HG03196 (cell line): ENCODE results near the gene CNTNAP2.

Experiments used
- ATAC-seq: cut with Tn5 transposase; IDR thresholded peaks from one replicate; pipeline ENCODE4 v1.9.1; 2021; ENCODE audit not compliant: unreplicated experiment

The CNTNAP2 gene

GRCh38 chr7:146740039-146740438, 623.4 kb downstream of the CNTNAP2 start:
- ATAC-seq, result no peak

GRCh38 chr7:146741911-146742310, 625.3 kb downstream of the CNTNAP2 start:
- no peak for ATAC-seq

- ATAC-seq, result no peak
These were observed 637.8 kb downstream of the CNTNAP2 start for GRCh38 chr7:146754385-146754784.

GRCh38 chr7:146755585-146755984, 639.0 kb downstream of the CNTNAP2 start:
- ATAC-seq, result no peak

DNA sequence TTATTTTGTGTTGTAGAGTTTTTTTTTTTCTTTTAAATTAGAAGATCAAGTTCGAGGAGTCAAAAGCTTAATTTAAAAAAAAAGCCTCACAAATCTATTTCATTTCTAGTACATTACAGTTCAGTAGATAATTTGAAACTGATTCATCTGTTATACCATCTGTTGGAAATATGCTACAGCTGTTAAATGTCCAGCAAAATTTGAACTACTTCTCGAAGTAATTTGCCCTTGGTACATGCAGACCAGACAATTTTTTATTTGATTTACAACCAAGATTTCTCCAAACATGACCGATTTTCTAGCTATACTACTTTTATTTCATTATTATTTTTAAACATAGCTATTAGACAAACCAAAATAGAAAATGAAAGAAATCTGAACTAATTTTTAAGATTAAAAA, 647.9 kb downstream of the CNTNAP2 start:
- ATAC-seq, result no peak

DNA sequence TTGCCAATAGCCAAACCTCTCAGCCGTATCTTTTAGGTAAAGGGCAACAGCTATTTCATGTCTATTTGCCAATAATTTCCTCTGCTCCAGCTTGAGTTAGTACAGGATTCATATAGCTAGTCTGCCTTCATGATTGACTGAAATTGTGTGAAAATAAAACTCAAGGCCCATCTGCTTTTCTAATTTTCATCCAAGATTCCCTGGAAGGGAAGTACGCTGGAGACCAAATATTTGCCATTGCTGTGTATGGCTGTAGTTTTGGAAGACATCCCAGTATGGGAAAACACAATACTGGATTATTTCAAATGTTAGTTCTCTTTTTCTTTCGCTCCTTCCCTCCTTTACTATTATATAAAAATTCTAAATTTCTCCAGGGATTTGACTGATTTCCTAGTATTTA, 652.4 kb downstream of the CNTNAP2 start:
- no peak for ATAC-seq

DNA sequence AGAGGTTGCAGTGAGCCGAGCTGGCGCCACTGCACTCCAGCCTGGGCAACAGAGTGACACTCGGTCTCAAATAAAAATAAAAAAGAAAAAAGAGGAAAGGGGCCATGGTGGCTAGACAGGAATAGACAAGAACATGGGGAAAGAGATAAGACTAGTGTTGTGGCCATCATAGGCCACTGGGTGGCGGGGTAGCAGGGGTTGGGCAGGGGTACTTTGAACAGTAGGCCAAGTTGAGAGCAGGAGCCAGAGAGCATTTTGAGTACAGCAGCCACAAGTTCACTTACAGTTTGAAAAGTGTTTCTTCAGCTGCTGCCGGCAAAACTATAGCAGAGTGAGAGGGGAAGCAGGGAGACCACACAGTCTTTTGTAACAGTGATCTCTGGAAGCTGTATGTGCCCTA, 656.0 kb downstream of the CNTNAP2 start:
- no peak for ATAC-seq

DNA sequence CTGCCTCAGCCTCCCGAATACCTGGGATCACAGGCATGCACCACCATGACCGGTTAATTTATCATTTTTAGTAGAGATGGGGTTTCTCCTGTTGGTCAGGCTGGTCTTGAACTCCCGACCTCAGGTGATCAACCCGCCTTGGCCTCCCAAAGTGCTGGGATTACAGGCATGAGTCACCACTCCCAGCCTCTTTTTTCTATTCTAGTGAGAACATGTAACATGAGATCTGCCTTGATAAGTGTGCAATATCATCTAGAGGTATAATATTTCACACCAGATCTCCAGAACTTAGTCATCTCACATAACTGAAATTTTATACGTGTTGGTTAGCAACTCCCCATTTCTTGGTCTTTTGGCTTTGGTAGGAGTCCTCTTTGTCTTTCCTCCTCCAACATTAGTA, 656.9 kb downstream of the CNTNAP2 start:
- no peak for ATAC-seq

- ATAC-seq, result no peak
These were observed 664.9 kb downstream of the CNTNAP2 start for GRCh38 chr7:146781352-146782116.

- ATAC-seq, result no peak
These were observed 670.7 kb downstream of the CNTNAP2 start for GRCh38 chr7:146787266-146787665.

DNA sequence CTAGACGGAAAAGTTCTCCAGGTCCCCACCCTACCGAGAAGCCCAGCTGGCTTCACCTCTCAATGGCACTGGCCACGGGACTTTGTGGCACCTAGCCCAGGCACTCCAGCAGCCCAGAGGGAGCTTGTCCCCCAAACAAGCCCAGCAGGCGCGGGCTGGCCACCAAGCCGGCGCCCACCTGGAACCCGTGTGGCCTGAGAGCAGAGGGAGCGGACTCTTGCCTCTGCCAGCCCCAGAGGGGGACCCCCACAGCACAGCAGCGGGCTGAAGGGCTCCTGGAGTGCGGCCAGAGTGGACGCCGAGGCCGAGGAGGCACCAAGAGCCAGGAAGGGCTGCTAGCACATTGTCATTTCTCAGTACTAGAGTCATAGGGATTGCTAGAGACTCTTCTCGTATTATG, 671.4 kb downstream of the CNTNAP2 start:
- ATAC-seq, result no peak

DNA sequence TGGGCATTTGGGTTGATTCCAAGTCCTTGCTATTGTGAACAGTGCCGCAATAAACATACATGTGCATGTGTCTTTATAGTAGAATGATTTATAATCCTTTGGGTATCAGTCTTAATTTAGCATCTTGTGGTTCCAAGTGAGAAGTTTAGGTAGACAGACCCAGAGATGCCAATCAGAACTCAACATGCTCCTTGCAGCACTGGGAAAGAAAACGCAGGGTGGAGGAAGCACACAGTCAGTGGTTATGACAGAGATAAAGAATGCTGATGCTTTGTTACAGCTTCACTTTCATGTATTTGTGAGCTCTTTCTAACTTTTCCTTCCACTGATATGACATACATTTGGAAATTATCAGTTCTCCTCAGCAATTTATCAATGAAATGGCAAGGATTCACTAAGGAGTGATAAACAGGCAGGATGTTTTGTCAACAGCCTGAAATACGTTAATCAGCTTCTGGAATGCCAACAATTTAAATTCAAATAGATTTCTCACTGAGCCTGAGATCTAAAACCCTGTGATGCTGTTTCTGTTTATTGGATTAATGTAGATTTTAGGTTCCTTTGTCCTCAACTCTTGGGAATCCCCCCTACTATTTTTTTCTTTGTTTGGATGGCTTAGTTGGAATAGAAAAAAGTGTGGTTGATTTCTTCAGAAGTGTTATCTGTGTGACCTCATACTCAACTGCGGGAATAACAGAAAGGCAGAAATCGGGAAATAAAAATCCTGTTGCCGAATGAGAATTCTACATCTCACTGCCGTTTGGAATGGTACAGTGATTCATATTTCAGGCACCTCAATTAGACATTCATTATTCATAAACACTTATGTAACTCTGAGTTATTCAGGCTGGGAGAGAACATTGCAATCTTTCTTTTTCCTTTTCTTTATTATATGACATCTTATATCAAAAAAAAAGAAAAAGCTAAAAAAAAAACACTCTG, 675.0 kb downstream of the CNTNAP2 start:
- no peak for ATAC-seq

- no peak for ATAC-seq
These were observed 688.0 kb downstream of the CNTNAP2 start for GRCh38 chr7:146804620-146805019.

DNA sequence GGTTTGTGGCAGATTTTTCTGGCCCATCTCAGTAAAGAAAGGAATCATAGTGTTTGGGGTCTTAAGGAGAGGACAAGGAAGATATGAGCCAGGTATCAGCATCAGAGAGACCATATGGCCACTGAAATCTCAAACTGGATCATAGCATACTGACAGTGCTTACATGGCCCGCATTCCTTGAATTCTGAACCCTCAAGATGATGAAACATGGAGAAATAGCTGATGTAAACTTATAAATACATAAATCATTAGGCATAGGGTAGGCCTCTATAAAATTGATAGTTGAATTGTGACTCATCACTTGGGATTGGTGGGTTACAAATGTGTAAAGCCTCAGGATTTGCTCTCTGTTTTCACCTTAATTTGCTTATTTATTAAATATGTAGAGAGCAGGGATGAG, 688.5 kb downstream of the CNTNAP2 start:
- ATAC-seq, result no peak

- no peak for ATAC-seq
These were observed 709.7 kb downstream of the CNTNAP2 start for GRCh38 chr7:146826329-146826728.

DNA sequence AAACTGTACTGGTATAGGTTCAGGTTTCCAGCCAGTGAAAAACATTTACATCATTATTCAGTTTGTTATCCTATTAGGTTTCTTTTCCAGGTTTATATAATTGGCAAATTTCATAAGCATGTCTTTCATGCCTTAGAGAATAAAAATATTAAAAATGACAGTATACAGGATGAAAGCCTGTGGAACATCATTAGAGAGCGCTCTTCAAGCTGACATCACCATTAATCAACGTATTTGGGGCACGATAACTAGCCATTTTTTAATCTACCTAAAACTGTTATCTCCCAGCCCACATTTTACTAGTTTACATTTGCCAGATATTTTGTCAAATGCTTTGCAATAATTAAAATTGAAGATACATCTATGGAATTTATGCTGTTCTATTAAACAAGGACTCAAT, 714.1 kb downstream of the CNTNAP2 start:
- ATAC-seq, result no peak

DNA sequence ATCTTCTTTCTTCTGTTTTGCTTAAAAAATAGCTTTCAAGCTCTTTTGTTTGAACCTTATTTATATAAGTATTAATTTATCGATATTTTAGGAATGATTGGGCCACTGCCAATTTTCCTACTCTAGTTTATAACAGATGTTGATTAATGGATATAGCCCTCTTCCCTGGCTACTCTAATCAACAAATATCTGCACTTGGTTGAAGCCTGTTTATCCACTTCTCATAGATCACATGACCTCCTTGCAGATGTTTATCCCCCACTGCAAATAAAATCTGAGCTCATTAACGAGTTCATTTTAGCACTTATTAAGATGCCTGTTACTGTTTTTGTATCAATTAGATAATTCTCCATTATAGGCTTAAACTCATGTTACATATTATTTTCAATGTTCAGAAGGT, 715.3 kb downstream of the CNTNAP2 start:
- ATAC-seq, result no peak

GRCh38 chr7:146844405-146844804, 727.8 kb downstream of the CNTNAP2 start:
- no peak for ATAC-seq

GRCh38 chr7:146858690-146859089, 742.1 kb downstream of the CNTNAP2 start:
- no peak for ATAC-seq

DNA sequence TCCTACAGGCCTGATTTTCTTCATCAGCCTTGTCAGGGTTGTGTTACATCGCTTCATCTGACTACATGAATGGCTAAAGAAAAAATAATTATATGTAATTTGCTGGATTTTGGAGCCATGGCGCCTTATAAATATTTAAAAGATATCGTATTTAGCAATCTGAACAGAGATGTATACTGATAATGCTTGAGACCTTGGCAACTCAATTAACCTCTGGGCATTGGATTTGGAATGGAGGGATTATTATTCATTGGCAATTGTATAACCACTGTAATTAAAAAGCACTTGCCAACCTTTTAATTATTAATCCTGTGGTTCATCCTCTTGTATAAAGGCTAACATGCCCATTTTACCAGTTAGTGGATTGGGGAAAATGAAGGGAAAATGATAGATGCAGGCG, 745.1 kb downstream of the CNTNAP2 start:
- no peak for ATAC-seq

- no peak for ATAC-seq
These were observed 745.8 kb downstream of the CNTNAP2 start for GRCh38 chr7:146862415-146862814.

DNA sequence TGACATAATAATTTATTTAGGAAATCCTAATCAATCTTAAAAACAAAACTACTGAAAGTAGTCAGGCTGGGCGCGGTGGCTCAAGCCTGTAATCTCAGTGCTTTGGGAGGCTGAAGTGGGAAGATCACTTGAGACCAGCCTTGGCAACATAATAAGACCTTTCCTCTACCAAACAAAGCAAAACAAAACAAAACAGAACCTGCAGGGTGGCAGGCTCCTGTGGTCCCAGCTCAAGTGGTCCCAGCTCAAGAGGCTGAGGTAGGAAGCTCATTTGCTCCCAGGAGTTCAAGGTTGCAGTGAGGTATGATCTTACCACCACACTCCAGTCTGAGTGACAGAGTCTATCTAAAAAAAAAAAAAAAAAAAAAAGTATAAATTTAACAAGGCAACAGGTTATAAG, 748.0 kb downstream of the CNTNAP2 start:
- ATAC-seq, result no peak
